GM19324 (cell line): ENCODE data around the gene ABCA7.

ENCODE experiments used
- ATAC-seq: cut with Tn5 transposase; IDR thresholded peaks from one replicate; pipeline ENCODE4 v1.9.1; 2021; ENCODE audit warnings: mild to moderate bottlenecking, moderate library complexity; ENCODE audit not compliant: unreplicated experiment, low FRiP score

Gene ABCA7

DNA sequence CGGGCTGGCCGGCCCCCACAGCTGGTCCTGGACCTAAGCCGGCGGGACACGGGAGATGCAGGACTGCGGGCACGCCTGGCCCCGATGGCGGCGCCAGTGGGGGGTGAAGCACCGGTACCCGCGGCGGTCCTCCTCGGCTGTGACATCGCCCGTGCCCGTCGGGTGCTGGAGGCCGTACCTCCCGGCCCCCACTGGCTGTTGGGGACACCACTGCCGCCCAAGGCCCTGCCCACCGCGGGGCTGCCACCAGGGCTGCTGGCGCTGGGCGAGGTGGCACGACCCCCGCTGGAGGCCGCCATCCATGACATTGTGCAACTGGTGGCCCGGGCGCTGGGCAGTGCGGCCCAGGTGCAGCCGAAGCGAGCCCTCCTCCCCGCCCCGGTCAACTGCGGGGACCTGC, 36.6 kb upstream of the ABCA7 start:
- no peak for ATAC-seq

DNA sequence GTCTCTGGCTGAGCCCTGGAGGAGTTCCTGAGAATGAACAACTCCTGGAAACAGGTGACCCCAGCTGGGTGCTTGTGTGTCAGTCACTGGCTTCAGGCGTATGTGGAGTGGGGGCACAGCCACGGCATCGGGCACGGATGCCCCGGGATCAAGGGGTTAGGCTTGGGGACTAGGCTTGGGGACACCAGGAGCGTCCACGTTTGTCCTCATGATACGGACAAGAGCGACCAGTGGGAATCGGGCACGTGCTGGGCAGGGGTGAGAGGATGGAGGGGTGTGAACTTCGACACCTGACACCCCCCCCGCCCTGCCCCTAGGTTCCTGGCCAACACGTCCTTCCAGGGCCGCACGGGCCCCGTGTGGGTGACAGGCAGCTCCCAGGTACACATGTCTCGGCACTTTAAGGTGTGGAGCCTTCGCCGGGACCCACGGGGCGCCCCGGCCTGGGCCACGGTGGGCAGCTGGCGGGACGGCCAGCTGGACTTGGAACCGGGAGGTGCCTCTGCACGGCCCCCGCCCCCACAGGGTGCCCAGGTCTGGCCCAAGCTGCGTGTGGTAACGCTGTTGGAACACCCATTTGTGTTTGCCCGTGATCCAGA, 35.6 kb upstream of the ABCA7 start:
- no peak for ATAC-seq

DNA sequence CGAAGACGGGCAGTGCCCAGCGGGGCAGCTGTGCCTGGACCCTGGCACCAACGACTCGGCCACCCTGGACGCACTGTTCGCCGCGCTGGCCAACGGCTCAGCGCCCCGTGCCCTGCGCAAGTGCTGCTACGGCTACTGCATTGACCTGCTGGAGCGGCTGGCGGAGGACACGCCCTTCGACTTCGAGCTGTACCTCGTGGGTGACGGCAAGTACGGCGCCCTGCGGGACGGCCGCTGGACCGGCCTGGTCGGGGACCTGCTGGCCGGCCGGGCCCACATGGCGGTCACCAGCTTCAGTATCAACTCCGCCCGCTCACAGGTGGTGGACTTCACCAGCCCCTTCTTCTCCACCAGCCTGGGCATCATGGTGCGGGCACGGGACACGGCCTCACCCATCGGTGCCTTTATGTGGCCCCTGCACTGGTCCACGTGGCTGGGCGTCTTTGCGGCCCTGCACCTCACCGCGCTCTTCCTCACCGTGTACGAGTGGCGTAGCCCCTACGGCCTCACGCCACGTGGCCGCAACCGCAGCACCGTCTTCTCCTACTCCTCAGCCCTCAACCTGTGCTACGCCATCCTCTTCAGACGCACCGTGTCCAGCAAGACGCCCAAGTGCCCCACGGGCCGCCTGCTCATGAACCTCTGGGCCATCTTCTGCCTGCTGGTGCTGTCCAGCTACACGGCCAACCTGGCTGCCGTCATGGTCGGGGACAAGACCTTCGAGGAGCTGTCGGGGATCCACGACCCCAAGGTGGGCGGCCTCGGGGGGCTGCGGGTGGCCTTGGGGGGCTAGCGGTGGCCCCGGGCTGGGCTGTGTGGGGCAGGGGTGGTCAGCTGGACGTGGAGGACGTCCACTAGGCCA, 34.9 kb upstream of the ABCA7 start:
- ATAC-seq = no peak

DNA sequence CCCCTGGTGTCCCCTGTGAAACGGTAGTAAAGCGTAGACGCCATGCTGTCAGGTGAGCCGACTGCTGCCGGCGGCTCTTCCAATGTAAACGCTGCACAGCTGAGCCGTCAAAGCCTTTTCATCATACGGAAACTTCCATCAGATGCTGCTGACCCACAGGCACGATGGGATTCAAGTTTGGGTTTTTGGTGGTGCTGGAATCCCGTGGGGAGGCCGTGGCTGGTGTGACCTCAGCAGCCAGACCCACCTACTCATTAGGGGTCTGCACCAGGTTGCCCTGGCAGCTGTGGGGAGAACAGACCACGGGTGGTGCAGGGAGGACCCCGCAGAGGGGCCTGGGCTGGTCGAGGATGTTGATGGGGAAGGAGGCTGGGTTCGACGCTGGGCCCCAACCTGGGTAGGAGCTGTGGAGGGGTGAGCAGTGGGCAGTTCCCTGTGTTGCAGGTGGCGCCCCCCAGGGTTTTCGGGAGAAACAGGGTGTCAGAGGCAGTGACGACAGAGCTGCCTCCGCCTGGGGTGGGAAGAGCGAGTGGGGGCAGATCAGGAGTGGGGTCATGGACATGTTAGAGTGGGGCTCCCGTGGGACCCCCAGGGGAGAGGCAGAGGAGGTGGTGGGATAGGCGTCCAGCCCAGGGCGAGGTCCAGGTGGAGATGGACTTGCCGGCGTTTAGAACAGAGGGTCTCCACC, 33.1 kb upstream of the ABCA7 start:
- ATAC-seq = no peak

DNA sequence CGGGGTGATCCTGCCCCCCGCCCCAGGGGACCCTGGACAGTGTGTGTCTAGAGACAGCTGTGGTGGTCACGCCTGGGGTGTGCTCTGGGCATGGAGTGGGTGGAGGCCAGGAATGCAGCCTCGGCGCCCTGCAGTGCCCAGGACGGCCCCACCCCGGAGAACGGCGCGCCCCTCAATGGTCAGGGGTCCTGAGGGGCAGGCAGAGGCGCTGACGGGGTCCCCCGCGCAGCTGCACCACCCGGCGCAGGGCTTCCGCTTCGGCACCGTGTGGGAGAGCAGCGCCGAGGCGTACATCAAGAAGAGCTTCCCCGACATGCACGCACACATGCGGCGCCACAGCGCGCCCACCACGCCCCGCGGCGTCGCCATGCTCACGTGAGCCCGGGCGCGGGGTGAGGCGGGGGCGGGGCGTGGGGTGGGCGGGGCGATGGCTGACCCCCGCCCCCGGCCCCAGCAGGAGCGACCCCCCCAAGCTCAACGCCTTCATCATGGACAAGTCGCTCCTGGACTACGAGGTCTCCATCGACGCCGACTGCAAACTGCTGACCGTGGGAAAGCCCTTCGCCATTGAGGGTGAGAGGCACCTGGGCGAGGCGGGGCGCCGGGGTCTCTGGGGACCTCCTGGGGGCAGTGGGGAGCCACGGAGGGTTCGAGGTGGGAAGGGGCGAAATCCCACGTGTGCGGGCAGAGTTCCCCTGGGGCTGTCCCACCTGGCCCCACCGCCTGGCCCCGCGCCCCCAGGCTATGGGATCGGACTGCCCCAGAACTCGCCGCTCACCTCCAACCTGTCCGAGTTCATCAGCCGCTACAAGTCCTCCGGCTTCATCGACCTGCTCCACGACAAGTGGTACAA, 32.3 kb upstream of the ABCA7 start:
- ATAC-seq = no peak

DNA sequence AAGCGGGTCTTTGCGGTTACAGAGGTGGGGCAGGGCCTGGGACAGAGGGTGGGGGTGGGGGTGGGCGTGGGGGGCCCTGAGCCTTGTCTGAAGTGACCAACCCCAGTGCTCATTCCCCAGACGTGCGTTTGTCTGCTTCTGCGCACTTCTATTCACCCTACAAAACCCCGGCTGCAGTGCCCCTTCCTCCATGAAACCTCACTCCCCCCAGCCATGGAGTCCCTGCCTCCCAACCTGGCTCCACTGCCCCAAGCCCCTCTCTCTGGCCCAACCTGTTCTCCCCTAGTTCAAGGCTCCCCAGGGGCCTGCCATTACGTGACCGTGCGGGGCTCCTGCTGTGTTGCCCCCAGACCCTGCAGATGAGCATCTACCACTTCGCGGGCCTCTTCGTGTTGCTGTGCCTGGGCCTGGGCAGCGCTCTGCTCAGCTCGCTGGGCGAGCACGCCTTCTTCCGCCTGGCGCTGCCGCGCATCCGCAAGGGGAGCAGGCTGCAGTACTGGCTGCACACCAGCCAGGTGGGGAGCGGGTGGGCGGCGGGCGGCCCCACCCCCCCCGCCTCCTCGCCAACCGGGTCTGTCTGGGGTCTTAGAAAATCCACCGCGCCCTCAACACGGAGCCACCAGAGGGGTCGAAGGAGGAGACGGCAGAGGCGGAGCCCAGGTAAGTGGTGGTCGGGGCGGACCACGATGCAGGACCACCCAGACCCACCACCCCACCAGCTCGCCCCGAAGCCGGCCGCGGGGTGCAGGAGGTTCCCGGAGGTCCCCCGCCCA, 31.5 kb upstream of the ABCA7 start:
- ATAC-seq = no peak

DNA sequence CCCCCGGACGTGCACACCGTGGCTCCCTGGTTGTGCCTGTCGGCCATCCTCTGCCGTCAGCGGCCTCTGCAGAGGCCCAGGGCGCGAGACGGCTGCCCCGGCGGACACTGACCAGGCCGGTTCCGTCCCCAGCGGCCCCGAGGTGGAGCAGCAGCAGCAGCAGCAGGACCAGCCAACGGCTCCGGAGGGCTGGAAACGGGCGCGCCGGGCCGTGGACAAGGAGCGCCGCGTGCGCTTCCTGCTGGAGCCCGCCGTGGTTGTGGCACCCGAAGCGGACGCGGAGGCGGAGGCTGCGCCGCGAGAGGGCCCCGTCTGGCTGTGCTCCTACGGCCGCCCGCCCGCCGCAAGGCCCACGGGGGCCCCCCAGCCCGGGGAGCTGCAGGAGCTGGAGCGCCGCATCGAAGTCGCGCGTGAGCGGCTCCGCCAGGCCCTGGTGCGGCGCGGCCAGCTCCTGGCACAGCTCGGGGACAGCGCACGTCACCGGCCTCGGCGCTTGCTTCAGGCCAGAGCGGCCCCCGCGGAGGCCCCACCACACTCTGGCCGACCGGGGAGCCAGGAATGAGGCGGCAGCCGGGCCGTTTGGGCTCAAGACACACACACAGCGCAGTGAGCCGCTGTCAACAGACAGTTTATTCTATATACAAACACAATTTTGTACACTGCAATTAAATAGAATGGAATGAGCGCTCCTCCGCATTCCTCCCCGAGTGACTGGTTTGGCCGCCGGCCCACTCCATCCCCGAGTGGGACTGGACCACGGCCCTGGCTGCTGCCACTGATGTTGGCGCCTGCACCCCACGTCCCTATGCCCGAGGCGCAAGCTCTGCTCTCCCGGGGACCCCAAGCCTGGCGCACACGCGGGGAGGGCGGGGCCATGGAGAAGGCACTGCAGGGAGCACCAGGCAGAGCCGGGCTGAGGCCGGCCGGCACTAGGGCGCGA, 30.6 kb upstream of the ABCA7 start:
- no peak for ATAC-seq

DNA sequence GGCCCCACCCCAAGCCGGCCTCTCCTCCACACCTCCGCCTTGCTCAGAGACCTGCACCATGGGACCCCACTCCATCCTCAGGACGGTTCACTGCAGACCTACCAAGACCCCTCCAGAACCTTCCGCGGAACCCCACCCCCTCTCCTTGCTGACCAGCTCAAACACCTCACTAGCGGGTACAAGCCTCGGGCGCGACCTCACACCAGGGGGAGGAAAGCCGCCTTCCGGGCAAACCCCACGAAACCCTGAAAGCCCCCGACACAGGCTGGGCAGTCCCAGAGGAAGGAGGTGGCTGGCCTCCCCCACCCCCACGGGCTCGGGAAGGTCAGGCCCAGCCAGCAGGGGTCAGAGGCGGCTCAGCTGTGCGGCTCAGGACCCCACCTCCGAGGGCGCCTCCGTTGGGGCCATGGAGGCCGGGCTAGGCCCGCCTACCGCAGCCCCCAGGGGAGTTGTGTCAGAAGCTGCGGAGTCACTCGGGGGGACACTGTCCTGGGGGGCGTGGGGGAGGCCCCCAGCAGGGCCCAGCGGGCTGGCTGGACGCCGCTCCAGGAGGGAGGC, 29.8 kb upstream of the ABCA7 start:
- no peak for ATAC-seq

DNA sequence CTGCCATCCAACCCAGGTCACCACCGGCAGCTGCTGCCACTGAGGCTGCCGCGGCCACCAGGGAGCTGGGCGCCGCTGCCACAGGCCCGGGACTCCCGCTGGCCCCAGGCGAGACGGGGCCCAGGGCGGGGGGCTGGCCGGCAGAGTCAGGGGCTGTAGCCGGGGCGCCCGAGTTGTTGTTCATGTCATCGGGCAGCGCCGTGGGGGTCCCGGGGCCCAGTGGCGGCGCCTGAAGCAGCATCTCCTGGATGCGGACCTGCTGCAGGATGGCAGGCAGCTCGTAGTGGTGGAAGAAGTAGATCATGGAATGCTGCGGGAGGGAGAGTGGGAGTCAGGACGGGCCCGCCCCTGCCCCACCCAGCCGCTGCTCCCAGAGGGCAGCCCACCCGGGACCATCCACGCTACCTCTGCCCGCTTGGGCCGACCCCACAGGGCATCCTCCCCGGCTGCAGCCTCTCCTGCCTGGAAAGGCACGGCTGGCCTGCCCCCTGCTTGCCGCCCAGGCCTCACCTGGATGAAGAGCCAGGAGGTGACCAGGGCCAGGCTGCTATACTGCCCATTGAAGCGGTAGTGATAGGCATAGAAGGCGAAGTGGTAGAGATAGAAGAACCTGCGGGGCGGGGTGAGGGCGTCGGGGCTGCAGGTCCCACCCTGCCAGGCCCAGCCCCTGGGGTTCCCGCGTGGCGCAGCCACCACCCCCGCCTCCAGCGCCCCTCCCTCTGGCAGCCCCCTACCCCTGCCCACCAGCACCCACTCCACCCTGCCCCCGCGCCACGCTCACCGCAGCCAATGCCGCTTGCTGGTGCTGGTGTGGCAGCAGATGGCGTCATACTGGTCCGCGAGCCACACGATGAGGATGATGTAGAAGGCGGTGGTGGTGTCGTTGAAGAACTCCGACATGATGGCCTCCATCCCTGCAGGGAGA, 29.1 kb upstream of the ABCA7 start:
- no peak for ATAC-seq

DNA sequence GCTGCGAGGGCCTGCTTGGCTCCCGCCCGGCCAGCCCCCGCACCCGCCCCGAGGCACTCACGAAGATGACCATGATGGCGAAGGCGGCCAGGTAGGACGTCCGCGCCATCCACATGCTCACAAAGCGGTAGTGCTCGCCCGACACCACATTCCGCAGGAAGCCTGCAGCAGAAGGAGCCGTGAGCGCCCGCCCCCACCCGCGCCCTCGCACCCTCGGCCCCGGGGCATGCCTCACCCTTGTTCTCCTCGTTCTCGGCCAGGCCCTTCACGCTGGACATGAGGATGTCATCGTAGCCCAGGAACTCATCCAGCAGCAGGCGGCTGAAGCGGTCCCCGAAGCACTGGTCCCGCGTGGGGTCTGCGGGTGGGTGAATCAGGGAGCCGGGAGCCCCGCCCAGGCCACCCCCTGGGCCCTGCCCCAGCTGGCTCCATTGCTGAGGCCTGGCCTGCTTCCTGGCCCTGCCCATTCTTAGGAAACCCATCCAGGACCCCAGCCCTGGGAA, 28.0 kb upstream of the ABCA7 start:
- ATAC-seq = no peak

DNA sequence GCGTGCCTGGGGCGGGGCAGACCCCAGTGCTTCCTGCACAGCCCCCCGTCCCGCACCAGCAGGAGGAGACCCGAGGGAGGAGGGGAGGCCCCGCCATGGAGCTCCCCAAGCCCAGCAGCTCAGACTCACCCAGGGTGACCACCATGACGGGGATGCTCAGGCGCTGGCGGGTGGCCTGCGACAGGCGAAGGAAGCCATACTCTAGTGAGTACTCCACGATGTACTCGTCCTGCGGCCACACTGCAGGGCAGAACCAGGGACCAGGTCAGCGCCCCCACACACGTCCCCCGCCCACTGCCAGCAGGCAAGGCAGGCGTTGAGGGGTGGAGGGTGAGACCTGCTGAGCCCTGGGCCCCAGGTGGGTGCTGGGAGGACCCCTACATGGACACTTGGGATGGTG, 27.6 kb upstream of the ABCA7 start:
- ATAC-seq = no peak

DNA sequence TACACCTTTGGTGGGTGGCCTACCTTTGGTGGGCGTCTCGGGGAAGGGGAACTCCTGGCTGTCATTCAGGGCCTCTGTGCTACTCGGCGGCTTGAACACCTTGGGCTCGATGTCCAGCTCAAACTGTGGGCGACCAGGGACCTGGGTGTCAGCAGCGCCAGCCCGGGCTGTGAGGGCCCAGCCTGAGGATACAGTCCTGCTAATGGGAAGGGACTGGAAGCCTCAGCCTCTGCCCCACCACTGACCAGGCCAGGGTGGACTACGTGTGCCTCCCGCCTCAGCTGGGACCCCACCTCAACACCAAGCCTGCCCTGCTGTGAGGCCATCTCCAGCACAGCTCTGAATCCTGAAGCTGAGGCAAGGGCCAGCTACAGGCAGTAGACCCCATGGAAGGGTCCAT, 26.7 kb upstream of the ABCA7 start:
- ATAC-seq = no peak

DNA sequence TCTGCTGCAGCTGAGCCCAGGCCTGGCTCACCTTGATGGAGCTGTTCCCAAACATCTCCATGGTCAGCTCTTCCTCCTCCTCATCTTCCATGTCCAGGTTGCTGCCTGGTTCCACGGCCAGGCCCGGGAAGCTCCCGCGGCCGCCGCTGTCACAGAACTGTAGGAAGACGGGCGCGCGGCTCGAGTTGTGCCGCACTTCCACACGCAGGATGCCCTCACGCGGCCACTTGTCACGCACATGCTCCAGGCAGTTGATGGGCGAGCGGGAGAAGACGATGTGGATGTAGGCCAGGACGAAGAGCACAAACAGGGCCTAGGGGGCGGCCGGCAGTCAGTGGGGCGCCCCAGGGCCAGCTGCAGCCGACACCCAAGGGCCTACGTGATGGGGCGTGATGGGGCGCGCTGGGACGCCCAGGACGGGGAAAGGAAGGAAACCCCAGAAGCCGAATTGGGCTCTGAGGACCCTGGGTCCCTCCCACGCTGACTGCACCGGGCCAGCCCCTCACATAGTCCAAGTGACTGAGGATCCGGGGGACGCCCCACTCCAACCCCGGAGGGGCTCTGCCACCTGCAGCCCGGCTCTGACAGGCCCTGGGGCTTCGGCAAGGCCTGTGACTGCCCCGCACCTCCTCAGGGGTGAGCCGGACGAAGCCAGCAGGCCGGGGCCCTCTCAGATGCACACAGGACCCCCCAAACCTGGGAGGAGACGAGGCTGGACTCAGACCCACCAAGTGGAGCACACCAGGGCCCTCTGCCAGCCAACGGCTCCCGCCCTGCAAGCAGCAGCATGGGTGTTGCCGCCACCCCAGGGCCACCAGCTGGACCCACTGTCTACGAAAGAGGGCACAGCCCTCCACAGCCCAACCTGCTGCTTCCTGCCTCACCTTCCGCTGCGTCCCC, 25.5 kb upstream of the ABCA7 start:
- ATAC-seq = no peak

DNA sequence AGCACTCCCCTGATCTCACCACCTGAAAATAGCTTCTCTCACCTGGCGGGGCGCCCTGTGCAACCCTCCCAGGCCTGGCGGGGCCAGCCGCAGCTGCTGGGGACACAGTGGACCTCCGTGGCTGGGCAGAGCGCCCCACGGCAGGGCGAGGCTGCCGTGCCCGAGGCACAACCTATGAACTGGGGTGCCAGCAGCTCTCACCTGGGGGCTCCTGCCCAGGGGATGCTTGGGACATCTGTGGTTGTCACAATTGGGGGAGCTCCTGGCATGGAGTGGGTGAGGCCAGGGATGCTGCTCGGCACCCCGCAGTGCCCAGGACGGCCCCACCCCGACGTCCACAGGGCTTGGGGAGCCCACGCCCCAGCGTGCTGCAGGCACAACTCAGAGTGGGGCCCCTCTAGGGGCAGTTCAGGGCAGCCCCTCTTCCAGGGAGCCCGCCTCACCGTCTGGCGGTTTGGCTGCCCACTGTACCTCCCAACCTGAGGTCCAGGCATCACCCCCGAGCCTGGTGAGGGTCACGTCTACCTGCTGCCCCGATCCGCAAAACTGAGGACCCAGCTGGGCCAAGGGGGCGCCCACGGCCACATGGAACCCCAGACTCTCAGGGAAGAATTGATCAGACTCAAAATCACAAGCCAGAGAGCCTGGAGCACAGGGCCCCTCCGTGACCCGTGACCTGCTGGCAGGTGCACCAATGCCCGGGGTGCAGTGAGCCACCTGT, 24.7 kb upstream of the ABCA7 start:
- no peak for ATAC-seq

DNA sequence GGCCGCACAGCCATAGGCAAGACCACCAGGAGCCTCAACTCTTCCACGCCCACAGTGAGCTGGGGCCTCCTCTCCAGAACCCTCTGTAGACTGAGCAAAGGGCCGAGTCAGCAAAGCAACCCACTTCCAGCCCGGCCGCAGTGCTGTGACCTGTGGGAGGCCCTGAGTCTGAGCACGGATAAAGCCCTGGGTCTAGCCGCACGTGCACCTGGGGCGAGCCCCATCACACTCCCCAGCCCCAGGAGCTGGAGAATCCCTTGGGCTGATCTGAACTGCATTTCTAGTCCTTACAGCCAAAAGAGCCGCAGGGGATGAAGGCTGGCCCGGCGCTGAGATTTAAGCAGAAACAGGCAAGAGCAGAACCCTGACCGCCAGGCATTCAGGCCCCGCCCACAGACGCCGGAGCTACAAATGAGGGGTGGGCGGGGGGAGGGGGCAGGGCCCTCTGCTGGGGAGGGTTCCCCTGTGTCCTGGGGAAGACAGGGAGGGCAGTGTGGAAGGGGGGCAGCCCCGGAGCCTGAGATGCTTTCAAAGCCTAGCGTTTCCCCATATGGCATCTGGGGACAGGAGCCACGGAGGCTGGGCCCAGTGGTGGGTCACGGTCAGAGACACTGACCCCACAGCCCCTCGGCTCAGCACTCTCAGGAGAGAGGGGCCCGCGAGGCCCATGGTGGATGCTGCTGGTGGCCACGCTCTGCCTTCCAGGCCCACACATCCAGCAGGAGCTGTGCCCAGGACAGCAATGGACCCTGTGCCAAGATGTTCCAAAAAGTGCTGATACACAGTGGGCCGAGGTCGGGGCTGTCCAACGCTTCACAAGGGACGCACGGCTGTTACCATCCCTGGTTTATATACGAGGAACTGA, 23.9 kb upstream of the ABCA7 start:
- no peak for ATAC-seq
